ENCODE results near the gene NCOA7. TPM values are rescaled to one million over a fixed set of nuclear protein-coding genes. Genes with fewer than 3 reads are reported as not detected.

Gene NCOA7
- total and polyA plus RNA-seq, 8 donors, result 7.4 to 66.7 (median 14.1) TPM

- Histone ChIP-seq H3K9me3 (no peaks in the 10 kb centered on the region), H3K4me1 (peaks cover 4 to 20% (median 16%) of the 10 kb centered on the region in 3 donors), H3K36me3 (no peaks in the 10 kb centered on the region), H3K4me3 (no peak overlapping the region), H3K27ac (no peak overlapping the region), H3K27me3 (no peaks in the 10 kb centered on the region)
- intact Hi-C loops (cut with DNase I), result loop anchor here in 1 of 3 donors (10.0 kb wide), 1 partner anchor 170 kb away; no protein-coding TSS in a partner anchor
- DNase-seq (no peak), FAIRE-seq (no peak), ATAC-seq (no peak)
- WGBS, 2 donors, result 29 to 48% methylated on average over 5 of the region's 5 CpGs
- TF ChIP-seq CTCF (IDR thresholded peaks at IDR 0.05), result no peak
Measured at GRCh38 chr6:125954735-125955339, 164.1 kb downstream of the NCOA7 start.

- DNase-seq (no peak), FAIRE-seq (no peak), ATAC-seq (no peak)
- Histone ChIP-seq H3K4me3 (peak overlapping the region in 2 of 4 donors; percentile 85 to 91), H3K4me1 (peaks cover 4 to 25% (median 16%) of the 10 kb centered on the region in 3 donors), H3K36me3 (no peaks in the 10 kb centered on the region), H3K9me3 (no peaks in the 10 kb centered on the region), H3K27ac (peak overlapping the region; percentile 95 to 99 (median 98)), H3K27me3 (no peaks in the 10 kb centered on the region)
- WGBS, 2 donors, result 24 to 25% methylated on average over 5 of the region's 5 CpGs
- TF ChIP-seq CTCF (IDR thresholded peaks at IDR 0.05), result no peak
- intact Hi-C loops (cut with DNase I), result loop anchor here in 1 of 3 donors (10.0 kb wide), 1 partner anchor 171 kb away; no protein-coding TSS in a partner anchor
Measured at GRCh38 chr6:125955973-125956372, 165.2 kb downstream of the NCOA7 start.

GRCh38 chr6:125956506-125957390, 166.0 kb downstream of the NCOA7 start, which contains the start of gene HINT3:
Gene HINT3, plus strand, starts transcription at chr6:125956770. Its CDS starts 208 bp downstream, at chr6:125956978.
- FAIRE-seq (peak; percentile 74), ATAC-seq (peak; percentile 88 to 95 (median 90)), DNase-seq (peak; percentile 96 to 100 (median 98))
- TF ChIP-seq CTCF (IDR thresholded peaks at IDR 0.05), result peak; percentile 94 to 98 (median 98)
- intact Hi-C loops (cut with DNase I), result loop anchor here in 1 of 3 donors (10.0 kb wide), 1 partner anchor 172 kb away; no protein-coding TSS in a partner anchor
- H3K27me3 ChIP-seq, result no peaks in the 10 kb centered on the region
- H3K4me1 ChIP-seq, result peaks cover 4 to 25% (median 16%) of the 10 kb centered on the region in 3 donors
- WGBS, 2 donors, result 0% methylated on average over 82 of the region's 82 CpGs
- peak within 1 kb of the TSS; percentile 85 to 94 (median 90) for H3K4me3 ChIP-seq
- H3K9me3 ChIP-seq, result no peaks in the 10 kb centered on the region
- no peaks in the 10 kb centered on the region for H3K36me3 ChIP-seq
- peak within 1 kb of the TSS; percentile 95 to 99 (median 98) for H3K27ac ChIP-seq

- TF ChIP-seq CTCF (IDR thresholded peaks at IDR 0.05), result no peak
- Histone ChIP-seq H3K27me3 (no peaks in the 10 kb centered on the region), H3K27ac (peak overlapping the region; percentile 95 to 99 (median 98)), H3K36me3 (no peaks in the 10 kb centered on the region), H3K9me3 (no peaks in the 10 kb centered on the region), H3K4me1 (peaks cover 4 to 25% (median 16%) of the 10 kb centered on the region in 3 donors), H3K4me3 (peak overlapping the region; percentile 85 to 94 (median 90))
- intact Hi-C loops (cut with DNase I), result loop anchor here in 1 of 3 donors (10.0 kb wide), 1 partner anchor 173 kb away; no protein-coding TSS in a partner anchor
- 1% methylated on average over 3 of the region's 3 CpGs for WGBS, 2 donors
- ATAC-seq (no peak), DNase-seq (no peak), FAIRE-seq (no peak)
Measured at GRCh38 chr6:125957391-125957693, 166.6 kb downstream of the NCOA7 start.

Measured in pancreas (tissue), 10 donors.